Activated CD8-positive, alpha-beta memory T cell treated with anti-CD3 and anti-CD28 coated beads for 36 hours (primary cell): ENCODE data around the gene ANGPTL1. TPM values are rescaled to one million over a fixed set of nuclear protein-coding genes. Genes with fewer than 3 reads are reported as not detected.
"Not testable (repeated sequence)": the region's sequence is repeated elsewhere in the genome, so short reads cannot be mapped to it uniquely, and the experiment has no call there.

ENCODE experiments used
- CTCF ChIA-PET: fragments of 350-600 bp; sonication (Branson Sonifier 250); formaldehyde crosslinking; loops from one replicate; lab custom pipeline; 2021; ENCODE audit warnings: antibody characterized with exemption; lab: Charles Lee
- POLR2A ChIA-PET: fragments of 350-600 bp; sonication (Branson Sonifier 250); formaldehyde crosslinking; loops from one replicate; lab custom pipeline; 2021; ENCODE audit warnings: antibody characterized with exemption; lab: Charles Lee
- total RNA-seq, 2 experiments: library from RNA; stranded (reverse); gene quantifications; one replicate each; pipeline ENCODE4 v1.2.3, GENCODE V29; 2021

ANGPTL1 gene
- total RNA-seq, 2 experiments from 2014 or later = not detected

DNA sequence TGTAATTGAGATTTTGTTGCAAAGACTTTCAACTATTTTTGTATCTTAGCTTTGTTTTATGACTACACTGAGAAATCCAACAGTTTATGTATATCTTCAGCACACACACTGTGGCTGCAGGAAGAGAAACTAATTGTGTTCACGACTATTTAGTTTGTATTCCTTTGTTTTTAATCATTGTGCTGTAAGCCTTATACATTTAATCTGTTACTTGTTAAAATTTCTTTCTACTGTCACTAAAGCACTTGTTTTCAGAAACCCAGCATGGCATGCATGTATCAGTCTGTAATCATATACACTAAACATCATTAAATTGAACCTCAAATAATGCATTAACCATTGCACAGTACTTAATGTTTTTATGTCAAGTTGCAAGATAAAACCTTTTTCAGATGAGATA, 656 bp downstream of the ANGPTL1 start:
- POLR2A ChIA-PET = no interaction called here

DNA sequence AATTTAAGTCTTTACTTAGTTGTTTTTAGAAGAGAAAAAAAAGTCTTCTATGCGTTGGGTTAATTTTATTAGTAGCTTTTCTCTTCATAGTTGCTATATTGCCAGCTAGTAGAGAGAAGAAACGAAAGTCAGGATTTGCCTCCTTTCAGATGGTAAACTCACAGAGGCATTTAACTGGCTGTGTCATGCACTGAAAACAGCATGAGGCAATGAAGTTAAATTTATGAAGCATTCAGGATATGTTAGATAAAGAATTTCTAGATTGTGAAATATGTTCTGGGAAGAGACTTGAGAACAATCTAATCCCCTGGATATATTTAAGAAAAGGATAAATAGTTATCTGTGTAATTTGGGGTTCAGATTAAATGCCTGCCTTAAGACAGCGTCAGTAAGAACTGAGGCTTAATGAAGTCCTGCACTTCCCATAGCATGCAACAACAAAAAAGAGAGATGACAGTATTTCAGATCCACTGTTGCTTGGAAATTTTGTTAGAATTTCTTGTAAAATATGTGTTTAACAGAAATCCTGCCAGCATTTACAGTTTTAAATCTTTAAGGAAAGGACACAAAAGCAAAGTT, 1.7 kb downstream of the ANGPTL1 start:
- ChIA-PET POLR2A (no interaction called here), CTCF (no interaction called here)

More for the DNA sequence above, 656 bp downstream of the ANGPTL1 start:
- CTCF ChIA-PET = no interaction called here

DNA sequence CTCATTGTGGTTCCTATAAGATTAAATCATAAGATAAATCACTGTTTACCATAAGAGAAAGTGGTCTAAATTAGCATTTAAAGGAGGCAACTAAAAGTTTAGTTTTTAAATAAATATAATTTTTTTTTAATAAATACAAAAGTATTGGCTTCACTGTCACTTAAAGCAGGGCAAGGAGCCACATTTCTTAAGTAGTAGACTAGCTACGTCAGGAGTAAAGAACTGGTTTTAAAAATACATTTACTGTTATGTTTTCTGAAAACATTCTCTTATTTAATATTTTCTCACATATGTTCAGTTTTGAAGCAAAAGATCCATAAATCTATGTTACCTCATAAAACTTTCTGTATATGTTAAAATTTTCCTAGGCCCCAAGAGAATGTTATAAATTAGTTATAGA, 2.2 kb downstream of the ANGPTL1 start:
- ChIA-PET POLR2A (no interaction called here), CTCF (no interaction called here)

DNA sequence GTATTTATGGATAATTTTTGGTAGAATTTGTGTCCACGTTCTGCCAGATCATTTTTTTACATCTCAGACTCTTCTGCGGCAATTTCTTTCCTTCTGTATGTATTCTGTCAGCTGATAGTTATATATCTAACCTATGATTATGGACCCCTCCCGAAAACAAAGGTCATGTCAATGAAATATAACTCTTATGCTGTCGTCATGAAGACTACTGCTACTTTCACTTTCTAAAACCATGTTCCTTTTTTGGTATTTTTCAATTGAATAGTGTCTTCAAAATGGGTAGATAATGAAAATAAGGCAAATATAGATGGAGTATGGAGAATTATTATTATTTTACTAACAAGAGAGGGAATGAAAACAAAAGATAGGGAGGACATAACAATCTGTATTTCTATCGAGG, 3.2 kb downstream of the ANGPTL1 start:
- CTCF ChIA-PET = no interaction called here

DNA sequence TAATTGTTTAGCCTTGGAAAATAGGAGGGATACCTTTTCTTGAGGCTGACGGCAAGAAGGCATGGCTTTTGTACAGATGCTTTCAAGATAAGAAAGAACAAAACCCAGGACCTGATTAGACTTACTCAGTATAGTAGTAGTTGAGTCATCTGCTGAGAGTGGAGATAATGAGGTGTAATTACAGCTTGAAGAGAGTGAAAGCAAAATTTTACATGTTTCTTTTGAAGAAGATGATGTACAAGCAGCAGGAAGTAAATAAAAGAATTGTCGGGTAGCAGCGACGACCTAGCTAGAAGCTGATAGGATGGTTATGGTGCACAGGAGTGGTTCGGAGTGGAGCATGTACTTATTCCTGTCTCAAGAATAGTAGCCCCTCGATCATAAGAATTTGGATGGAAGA, 6.6 kb downstream of the ANGPTL1 start:
- POLR2A ChIA-PET = no interaction called here
- CTCF ChIA-PET = no interaction called here

More for the DNA sequence above, 3.2 kb downstream of the ANGPTL1 start:
- POLR2A ChIA-PET = no interaction called here

DNA sequence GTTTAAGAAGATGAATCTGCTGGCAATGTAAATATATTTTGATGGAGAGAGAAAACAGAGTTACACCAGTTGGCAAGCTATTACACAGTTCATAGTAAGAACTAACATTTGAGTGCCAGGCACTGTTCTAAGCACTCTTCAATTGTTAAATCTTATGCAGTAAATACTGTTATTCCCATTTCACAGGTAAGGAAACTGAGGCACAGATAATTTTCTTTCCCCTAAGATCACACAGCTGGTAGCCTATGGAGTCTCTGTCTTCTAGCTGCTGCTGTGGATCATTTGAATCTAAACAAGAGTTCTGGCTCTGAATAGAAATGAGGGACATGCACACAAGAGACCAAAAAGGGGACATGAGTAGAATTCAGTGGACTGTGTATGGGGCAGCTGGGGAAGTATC, 8.0 kb downstream of the ANGPTL1 start:
- POLR2A ChIA-PET = no interaction called here
- CTCF ChIA-PET = no interaction called here

DNA sequence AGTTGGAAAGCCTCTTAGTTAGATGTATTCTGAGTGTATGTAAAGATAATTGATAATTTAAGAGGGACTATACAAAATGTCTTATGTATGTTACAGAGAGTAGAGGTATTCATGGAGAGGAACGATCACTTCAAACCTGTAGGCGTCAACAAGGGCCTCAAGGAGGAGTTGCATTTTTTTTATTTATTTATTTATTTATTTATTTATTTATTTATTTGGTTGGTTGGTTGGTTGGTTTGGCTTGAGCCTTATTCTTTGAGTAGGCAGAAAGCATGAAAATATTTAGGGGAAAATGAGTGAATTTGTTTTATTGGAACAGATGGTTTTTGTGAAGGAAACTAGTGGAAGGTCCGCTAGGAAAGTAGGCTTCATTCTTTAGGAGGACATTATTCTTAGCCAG, 8.5 kb downstream of the ANGPTL1 start:
- ChIA-PET CTCF (no interaction called here), POLR2A (no interaction called here)

DNA sequence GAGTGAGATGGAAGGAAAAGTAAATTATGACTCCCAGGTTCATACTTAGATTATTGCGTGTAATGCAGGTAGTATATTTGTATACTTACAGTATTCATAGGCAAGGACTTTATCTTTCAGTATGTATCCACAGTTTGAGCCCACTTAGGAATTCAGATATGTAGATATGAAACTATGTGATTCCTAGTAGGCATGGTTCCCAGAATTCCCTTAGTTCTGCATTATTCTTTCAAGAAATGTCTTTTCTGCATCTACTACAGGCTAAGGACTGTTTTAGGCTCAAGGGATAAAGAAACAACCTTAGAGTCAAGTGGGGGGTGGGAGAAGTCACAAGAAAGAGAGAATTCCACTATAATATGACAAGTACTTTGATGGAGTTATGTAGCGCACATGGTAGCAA, 13.8 kb downstream of the ANGPTL1 start:
- CTCF ChIA-PET = no interaction called here

DNA sequence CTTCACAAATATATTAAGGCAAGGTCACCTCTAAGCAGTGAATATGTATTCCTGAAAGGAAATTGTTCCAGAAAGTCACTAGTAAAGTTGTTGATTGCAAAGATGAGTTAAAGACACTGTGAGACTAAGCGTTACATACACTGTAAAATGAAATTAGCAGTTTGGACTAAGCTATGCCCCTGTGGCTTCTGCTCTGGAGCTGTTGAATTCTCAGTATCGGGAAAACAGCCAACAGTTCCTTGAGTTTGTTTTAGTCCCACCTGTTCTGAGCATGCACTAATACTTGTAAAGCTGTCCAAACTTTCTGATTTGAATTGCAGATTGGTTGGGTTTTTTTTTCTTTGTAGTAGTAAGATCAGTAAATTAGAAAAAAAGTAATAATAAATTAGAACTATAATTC, 21.0 kb downstream of the ANGPTL1 start:
- CTCF ChIA-PET = no interaction called here
- POLR2A ChIA-PET = no interaction called here

More for the DNA sequence above, 13.8 kb downstream of the ANGPTL1 start:
- POLR2A ChIA-PET = no interaction called here

DNA sequence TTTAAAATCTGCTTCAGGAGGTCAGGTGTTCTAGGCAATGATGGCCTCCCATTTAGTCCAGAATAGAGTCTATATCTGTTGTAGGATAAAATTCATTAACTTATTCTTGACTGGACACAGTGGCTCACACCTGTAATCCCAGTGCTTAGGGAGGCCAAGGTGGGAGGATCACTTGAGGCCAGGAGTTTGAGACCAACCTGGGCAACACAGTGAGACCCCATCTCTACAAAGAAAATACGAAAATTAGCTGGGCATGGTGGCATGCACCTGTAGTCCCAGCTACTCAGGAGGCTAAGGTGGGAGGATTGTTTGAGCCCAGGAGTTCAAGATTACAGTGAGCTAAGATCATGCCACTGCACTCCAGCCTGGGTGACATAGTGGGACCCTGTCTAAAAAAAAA, 23.0 kb downstream of the ANGPTL1 start:
- POLR2A ChIA-PET = not testable (repeated sequence)

DNA sequence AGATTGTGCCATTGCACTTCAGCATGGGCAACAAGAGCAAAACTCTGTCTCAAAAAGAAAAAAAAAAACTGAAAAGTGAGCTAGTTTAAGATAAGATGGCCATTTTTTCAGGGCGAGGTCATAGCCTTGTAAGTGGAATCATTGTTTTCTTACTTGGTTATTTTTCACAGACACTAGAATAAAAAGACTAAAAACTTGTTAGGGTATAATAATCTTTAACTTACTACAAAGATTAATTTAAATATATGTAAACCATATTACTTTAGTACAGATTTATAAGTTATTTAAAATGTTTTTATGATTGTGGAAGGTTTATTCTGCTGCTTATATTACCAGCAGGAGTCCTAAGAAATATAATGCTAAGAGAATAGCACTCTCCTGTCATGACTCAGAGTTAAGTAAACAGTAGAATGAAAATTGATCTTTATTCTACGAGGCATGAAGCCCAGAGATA, 23.5 kb downstream of the ANGPTL1 start:
- ChIA-PET POLR2A (no interaction called here), CTCF (no interaction called here)

More for the DNA sequence above, 23.0 kb downstream of the ANGPTL1 start:
- CTCF ChIA-PET = not testable (repeated sequence)

DNA sequence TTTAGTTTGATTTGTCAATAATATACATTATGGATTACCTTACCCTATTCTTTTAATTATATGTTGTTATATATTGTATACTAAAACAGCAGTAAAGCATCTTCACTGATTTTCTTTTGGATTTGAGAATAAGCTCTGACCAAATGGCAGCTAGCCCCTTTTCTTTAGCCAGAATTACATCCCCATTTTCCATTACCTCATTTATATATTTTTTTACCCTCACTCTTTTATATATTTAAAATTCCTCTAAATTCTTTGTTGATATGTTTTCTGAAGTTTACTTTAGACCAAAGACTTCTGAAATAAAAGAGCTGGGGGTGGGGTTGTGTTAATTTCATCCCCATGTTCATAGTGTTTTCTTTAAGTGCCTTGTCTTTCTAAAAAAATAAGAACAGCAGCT, 24.6 kb downstream of the ANGPTL1 start:
- ChIA-PET POLR2A (no interaction called here), CTCF (no interaction called here)

DNA sequence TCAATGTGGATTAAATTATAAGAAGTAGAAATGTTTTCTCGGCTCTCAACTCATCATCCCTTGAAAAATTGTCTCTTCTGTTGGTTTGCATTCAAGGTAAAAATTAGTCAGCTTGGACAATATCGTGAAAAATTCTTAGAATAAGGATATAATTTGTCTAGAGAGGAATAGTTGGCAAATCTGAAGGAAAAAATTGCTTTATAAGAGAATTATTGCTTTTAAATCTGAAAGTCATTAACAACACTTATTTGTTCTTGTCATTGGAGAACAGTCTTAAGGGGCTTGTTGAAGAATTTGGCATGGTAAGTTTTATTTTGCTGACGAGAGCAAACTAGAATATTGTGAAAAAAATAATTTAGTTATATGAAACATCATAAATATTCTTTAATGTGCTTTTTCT, 26.4 kb downstream of the ANGPTL1 start:
- POLR2A ChIA-PET = no interaction called here
- CTCF ChIA-PET = no interaction called here

DNA sequence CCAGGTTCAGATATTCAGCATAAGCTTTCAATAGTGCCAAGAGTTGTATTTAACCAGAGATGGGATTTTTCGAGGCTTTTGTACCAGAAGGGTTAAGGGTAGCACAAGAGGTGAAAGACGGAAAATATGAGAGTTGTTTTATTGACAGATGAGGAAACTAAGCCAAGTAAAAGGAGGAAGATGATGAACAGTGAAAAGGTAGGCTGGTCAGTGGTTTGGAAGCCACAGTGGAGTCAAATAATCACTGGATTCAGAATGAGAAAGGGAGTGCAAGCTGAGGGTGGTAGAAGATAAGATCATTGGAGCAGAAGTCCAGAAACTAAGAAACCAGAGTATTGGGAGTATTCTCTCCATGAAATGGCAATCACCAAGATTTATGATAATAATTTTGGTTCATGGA, 45.7 kb downstream of the ANGPTL1 start:
- CTCF ChIA-PET = no interaction called here
- POLR2A ChIA-PET = no interaction called here

DNA sequence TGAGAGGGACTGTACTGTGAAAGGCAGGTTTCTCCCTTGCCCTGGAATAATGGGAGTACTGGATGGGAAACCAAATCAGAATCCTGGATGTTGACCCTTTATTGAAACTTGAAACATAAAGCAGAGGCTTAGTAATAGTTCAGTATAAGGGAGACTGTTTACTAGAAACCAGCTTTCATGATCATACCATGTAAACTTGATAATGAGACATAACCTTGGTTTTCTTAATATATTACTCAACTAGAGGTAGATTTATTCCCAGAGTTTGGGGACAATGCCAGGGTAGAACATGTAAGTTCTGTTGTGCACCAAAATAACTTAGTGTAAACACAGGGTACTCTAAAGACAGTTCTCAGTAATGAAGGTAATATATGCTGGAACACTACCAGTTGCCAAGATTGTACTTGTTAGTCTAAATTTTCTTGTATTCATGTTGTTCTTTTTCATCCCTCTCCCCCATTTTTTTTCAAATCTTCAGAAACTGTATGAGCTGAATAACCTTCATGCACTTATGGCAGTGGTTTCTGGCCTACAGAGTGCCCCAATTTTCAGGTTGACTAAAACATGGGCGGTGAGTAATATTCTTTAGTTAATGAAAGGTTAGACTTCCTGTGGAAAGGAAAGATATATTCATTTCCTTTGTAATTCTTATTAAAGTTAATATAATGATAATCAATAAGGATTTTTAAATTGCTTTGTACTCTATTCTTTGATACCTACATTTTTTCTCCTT, 49.6 kb downstream of the ANGPTL1 start:
- POLR2A ChIA-PET = no interaction called here
- CTCF ChIA-PET = no interaction called here

DNA sequence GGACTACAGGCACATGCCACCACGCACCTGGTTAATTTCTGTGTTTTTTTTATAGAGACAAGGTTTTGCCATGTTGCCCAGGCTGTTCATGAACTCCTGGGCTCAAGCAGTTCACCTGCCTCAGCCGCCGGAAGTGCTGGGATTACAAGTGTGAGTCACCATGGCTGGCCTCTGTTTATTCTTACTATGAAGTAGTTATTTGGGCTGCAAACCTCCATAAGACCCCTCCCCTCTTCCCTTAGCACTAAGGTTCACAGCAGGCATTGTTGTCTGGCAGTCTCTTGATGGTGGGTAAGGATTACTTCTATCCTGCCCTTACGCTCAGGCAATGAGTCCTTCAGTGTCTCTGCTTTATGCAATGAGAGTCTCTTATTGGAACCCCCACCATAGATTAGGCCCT, 51.8 kb downstream of the ANGPTL1 start:
- ChIA-PET POLR2A (no interaction called here), CTCF (no interaction called here)

DNA sequence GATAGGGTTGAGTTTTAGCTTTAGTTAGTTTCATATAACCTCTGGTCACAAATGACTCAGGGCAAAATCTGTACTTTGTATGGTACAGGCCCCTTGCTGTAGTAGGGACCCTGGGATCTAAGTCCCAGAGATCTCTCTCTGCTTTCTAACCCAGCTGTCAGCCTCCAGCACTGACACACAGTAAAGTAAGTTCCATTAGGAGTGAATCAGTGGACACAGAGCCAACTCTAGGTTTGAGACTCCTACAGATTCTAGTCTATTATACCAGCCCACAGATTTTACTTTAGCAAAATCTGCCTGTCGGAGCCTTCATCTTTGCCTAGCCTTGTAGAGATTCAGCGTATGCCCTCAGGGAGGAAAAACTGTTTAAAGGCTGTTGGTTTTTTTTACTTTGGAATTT, 52.5 kb downstream of the ANGPTL1 start:
- ChIA-PET CTCF (no interaction called here), POLR2A (no interaction called here)

DNA sequence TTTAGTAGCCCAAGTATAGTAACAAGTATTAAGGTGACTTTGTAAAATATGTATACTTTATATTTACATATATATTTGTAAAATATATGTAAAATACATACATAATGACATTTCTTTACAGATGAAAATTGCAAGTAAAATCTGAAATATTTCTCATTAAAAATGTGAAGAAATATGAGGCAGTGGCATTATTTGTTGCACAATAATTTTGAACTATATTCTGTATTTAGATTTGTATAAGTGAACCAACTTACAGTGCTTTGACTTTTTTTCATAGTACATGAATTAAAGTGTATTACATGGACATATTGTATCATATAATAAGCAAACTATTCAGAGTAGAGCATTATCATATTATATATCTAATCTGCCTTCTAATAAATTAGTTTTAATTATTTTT, 60.3 kb downstream of the ANGPTL1 start:
- ChIA-PET CTCF (no interaction called here), POLR2A (no interaction called here)

DNA sequence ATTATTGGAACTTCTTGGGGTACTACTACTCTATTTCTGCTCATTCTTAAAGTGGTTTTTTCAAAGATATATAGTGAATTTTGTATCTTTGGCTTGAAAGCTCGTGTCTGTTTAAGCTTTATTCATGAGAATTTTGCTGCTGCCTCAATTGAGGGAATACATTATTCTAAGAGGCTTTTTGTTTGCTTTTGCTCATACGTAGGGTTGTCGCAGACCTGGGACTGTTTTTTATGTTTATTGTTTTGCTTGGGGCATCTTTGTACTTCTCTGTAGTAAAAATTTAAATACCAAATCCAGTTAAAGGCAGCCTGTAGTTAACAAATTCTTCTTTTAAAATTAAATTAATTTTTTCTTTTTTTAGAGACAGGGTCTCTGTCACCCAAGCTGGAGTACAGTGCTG, 62.3 kb downstream of the ANGPTL1 start:
- POLR2A ChIA-PET = no interaction called here

DNA sequence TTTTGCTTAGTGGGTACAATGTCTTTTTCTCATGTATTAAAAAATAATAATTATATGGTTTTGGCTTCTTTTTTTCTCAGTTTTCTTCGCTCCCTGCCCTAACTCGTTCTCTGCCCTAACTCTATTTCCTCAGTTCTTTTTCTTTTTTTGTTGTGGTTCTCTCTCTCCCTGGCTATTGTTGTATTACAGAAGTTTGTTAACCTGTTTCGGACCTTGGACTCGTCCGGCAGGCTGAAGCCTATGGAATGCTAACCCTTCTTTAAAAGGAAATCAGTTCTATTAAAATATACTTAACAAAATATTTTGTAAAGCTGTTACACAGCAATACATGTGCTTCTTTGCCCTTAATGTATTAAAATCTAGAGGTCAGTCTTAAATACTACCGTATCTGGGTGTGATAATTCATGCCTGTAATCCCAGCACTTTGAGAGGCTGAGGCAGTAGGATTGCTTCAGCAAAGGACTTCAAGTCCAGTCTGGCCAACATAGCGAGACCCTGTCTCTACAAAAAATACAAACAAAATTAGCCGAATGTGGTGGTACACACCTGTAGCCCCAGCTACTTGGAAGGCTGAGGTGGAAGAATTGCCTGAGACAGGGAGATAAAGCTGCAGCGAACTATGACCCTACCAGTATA, 64.1 kb downstream of the ANGPTL1 start:
- CTCF ChIA-PET = no interaction called here
- POLR2A ChIA-PET = no interaction called here

More for the DNA sequence above, 62.3 kb downstream of the ANGPTL1 start:
- CTCF ChIA-PET = no interaction called here

DNA sequence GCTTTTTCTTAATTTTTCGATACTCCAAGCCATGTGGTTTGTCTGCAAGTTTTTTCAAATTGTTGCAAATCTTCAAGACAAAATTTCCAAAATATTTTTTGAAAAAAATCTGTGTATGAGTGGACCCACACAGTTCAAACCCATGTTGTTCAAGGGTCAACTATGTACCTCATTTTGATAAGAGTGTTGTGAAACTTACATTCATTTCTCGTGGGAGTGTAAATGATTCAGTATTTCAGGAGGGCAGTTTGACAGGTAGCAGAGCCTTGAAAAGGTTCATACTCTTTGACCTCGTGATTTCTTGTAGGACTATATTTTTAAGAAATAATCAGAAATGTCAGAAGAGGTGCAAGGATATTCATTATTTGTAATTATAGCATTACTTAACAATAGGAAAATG, 68.0 kb downstream of the ANGPTL1 start:
- ChIA-PET POLR2A (no interaction called here), CTCF (no interaction called here)
